Measurements from ENCODE around the gene ALDH8A1. TPM values are rescaled to one million over a fixed set of nuclear protein-coding genes. Genes with fewer than 3 reads are reported as not detected.

ALDH8A1 gene
- total RNA-seq, 4 donors from 2014 or later = 1.2 to 21.8 (median 2.5) TPM

GRCh38 chr6:134870677-134871498 lies 79.0 kb downstream of the ALDH8A1 start:
- Histone ChIP-seq H3K27ac (no peak overlapping the region), H3K4me3 (no peak overlapping the region), H3K9me3 (no peaks in the 10 kb centered on the region), H3K4me1 (no peaks in the 10 kb centered on the region), H3K36me3 (no peaks in the 10 kb centered on the region), H3K27me3 (no peaks in the 10 kb centered on the region)
- 74 to 79% methylated on average over 8 to 9 of the region's 9 CpGs for WGBS, 2 donors (ENCODE audit: low coverage in 1 of 2)
- TF ChIP-seq EP300 (IDR thresholded peaks at IDR 0.05) = no peak
- TF ChIP-seq CTCF (IDR thresholded peaks at IDR 0.05) = no peak
- TF ChIP-seq POLR2AphosphoS5 (IDR thresholded peaks at IDR 0.05) = no peak
- TF ChIP-seq POLR2A (IDR thresholded peaks at IDR 0.05) = no peak
- ATAC-seq = no peak

- Histone ChIP-seq H3K27me3 (no peaks in the 10 kb centered on the region), H3K36me3 (no peaks in the 10 kb centered on the region), H3K4me3 (no peak overlapping the region), H3K27ac (no peak overlapping the region), H3K9me3 (no peaks in the 10 kb centered on the region), H3K4me1 (no peaks in the 10 kb centered on the region)
- WGBS, 2 donors (ENCODE audit: low coverage in 1 of 2) = 56 to 64% methylated on average over 3 of the region's 3 CpGs
- no peak for ATAC-seq
- no peak for TF ChIP-seq POLR2AphosphoS5 (IDR thresholded peaks at IDR 0.05)
- no peak for TF ChIP-seq POLR2A (IDR thresholded peaks at IDR 0.05)
- no peak for TF ChIP-seq CTCF (IDR thresholded peaks at IDR 0.05)
- TF ChIP-seq EP300 (IDR thresholded peaks at IDR 0.05) = no peak
These were observed 81.1 kb downstream of the ALDH8A1 start for GRCh38 chr6:134868812-134869211.

Other genes with a start within 250 kb of the ALDH8A1 start
- 100 to 1,000 TPM in 1 of 4 donors, 10 to 100 TPM in 3; 56.5 to 159 (median 67.6) TPM for gene HBS1L, start 104.7 kb upstream of the ALDH8A1 start, total RNA-seq
- 1 to 10 TPM in 1 of 4 donors, under 1 TPM in 2, not detected in 1; 0.13 to 1.2 (median 0.93) TPM for gene MYB, start 231.2 kb upstream of the ALDH8A1 start, total RNA-seq